AG04450 (cell line): ENCODE measurements around the gene EPN1. TPM values are rescaled to one million over a fixed set of nuclear protein-coding genes. Genes with fewer than 3 reads are reported as not detected.
"Not testable (repeated sequence)": the region's sequence is repeated elsewhere in the genome, so short reads cannot be mapped to it uniquely, and the experiment has no call there.

Source experiments
- CTCF ChIA-PET: fragments of 300-600, 350-600 bp; formaldehyde crosslinking; extraction: SDS; loops from one replicate; lab custom pipeline; 2022; ENCODE audit warnings: antibody characterized with exemption, inconsistent platforms; lab: Charles Lee
- POLR2A ChIA-PET: fragments of 350-600 bp; formaldehyde crosslinking; extraction: SDS; loops from one replicate; lab custom pipeline; 2021; ENCODE audit warnings: antibody characterized with exemption, inconsistent platforms; lab: Yijun Ruan, JAX
- DNase-seq: peaks from one replicate; pipeline ENCODE4 v3.0.0-alpha.2; 2011; ENCODE audit warnings: low read depth, low spot score
- H3K27ac ChIP-seq: one replicate; pipeline ENCODE4 v1.5.1; 2012; ENCODE audit warnings: low read depth, low read length, control low read depth
- H3K27me3 ChIP-seq: one replicate; pipeline ENCODE4 v1.6.0; 2012; ENCODE audit warnings: low read length; ENCODE audit not compliant: control insufficient read depth, insufficient read depth
- H3K4me3 ChIP-seq: 2 replicates; pipeline ENCODE4 v1.5.1; 2011; ENCODE audit warnings: mild to moderate bottlenecking, low read depth, low read length, control low read depth
- H3K9me3 ChIP-seq: 2 replicates; pipeline ENCODE4 v1.5.1; 2012; ENCODE audit warnings: low read length; ENCODE audit not compliant: control insufficient read depth, insufficient read depth
- CTCF ChIP-seq: IDR thresholded peaks from 2 replicates; pipeline ENCODE4 v1.5.1; 2011; ENCODE audit warnings: low read depth, low read length, control low read depth, inconsistent platforms
- polyA plus RNA-seq: library from polyadenylated mRNA; depleted of rRNA; stranded (reverse); fragments of >200 nt; gene quantifications from 2 replicates; pipeline ENCODE4 v1.2.3, GENCODE V29; 2011

The EPN1 gene
- polyA plus RNA-seq, 1 experiment = 32.1 TPM

- TF ChIP-seq CTCF = no peak
- no peak for DNase-seq
- H3K27me3 ChIP-seq = no peaks in the 10 kb centered on the region
- H3K4me3 ChIP-seq = no peak overlapping the region
- peaks cover 9% of the 10 kb centered on the region; the same call in 1 of the 2 replicates for H3K9me3 ChIP-seq
- ChIA-PET CTCF (no interaction called here), POLR2A (no interaction called here)
- H3K27ac ChIP-seq = no peak overlapping the region
Measured at GRCh38 chr19:55720214-55720746, 45.3 kb downstream of the EPN1 start.

GRCh38 chr19:55720801-55721200, 45.8 kb downstream of the EPN1 start:
- no peak overlapping the region for H3K27ac ChIP-seq
- DNase-seq = no peak
- no peaks in the 10 kb centered on the region for H3K27me3 ChIP-seq
- peaks cover 9% of the 10 kb centered on the region; the same call in 1 of the 2 replicates for H3K9me3 ChIP-seq
- CTCF ChIA-PET = no interaction called here
- no peak for TF ChIP-seq CTCF
- H3K4me3 ChIP-seq = no peak overlapping the region
- POLR2A ChIA-PET = no interaction called here

GRCh38 chr19:55723491-55723890, 48.5 kb downstream of the EPN1 start:
- H3K9me3 ChIP-seq = peaks cover 9% of the 10 kb centered on the region
- no peak overlapping the region for H3K27ac ChIP-seq
- POLR2A ChIA-PET = no interaction called here
- no peak for TF ChIP-seq CTCF
- no peak overlapping the region for H3K4me3 ChIP-seq
- CTCF ChIA-PET = no interaction called here
- DNase-seq = no peak
- H3K27me3 ChIP-seq = no peaks in the 10 kb centered on the region

- H3K9me3 ChIP-seq = peaks cover 14% of the 10 kb centered on the region
- H3K27me3 ChIP-seq, H3K27ac ChIP-seq, CTCF ChIA-PET, DNase-seq, H3K4me3 ChIP-seq, POLR2A ChIA-PET: not testable (repeated sequence)
Measured at GRCh38 chr19:55730378-55730777, 55.4 kb downstream of the EPN1 start.

GRCh38 chr19:55738302-55738701, 63.3 kb downstream of the EPN1 start, which contains the start of gene NLRP9:
Gene NLRP9, minus strand, starts transcription at chr19:55738402. Its CDS starts 28 bp downstream, at chr19:55738374.
- Histone ChIP-seq H3K9me3 (peaks cover 13% of the 10 kb centered on the region), H3K4me3 (no peak within 1 kb of the TSS), H3K27me3 (no peaks in the 10 kb centered on the region), H3K27ac (no peak within 1 kb of the TSS)
- POLR2A ChIA-PET = no interaction called here
- no peak for DNase-seq
- CTCF ChIA-PET = no interaction called here
- TF ChIP-seq CTCF = no peak
